Liver (tissue), 9 donors: ENCODE measurements around the gene GRM1. TPM values are rescaled to one million over a fixed set of nuclear protein-coding genes. Genes with fewer than 3 reads are reported as not detected.

Experiments used
- DNase-seq: peaks from one replicate; pipeline ENCODE4 v3.0.0-alpha.2; 2017; ENCODE audit warnings: low spot score
- H3K27ac ChIP-seq, 2 donors: one replicate each; pipeline ENCODE4 v1.7.0; 2013; ENCODE audit warnings: inconsistent platforms in 2 of 2, low read length in 2 of 2, control low read depth in 1 of 2, low read depth in 1 of 2, mild to moderate bottlenecking in 1 of 2
- H3K27me3 ChIP-seq, 4 donors: one replicate each; pipeline versions ENCODE4 v1.6.1 to v1.7.0; 2013; ENCODE audit warnings: low read length in 3 of 4, inconsistent platforms in 1 of 4, mild to moderate bottlenecking in 1 of 4, moderate library complexity in 1 of 4; ENCODE audit not compliant: control insufficient read depth in 4 of 4, insufficient read depth in 4 of 4
- H3K36me3 ChIP-seq, 4 donors: one replicate each; pipeline versions ENCODE4 v1.6.1 to v1.7.0; 2013; ENCODE audit warnings: low read length in 3 of 4, mild to moderate bottlenecking in 3 of 4, low read depth in 1 of 4, moderate library complexity in 1 of 4; ENCODE audit not compliant: control insufficient read depth in 4 of 4, insufficient read depth in 3 of 4
- H3K4me1 ChIP-seq, 4 donors: one replicate each; pipeline versions ENCODE4 v1.6.1 to v1.7.0; 2013; ENCODE audit warnings: low read length in 3 of 4, mild to moderate bottlenecking in 3 of 4, moderate library complexity in 1 of 4; ENCODE audit not compliant: control insufficient read depth in 4 of 4, insufficient read depth in 4 of 4
- H3K4me3 ChIP-seq, 3 donors: one replicate each; pipeline versions ENCODE4 v1.6.1 to v1.7.0; 2013; ENCODE audit warnings: low read length in 3 of 3, control low read depth in 1 of 3, low read depth in 1 of 3, mild to moderate bottlenecking in 1 of 3
- H3K9ac ChIP-seq, 2 donors: one replicate each; pipeline ENCODE4 v1.7.0; 2013; ENCODE audit warnings: low read length in 2 of 2, mild to moderate bottlenecking in 2 of 2, moderate library complexity in 2 of 2, control low read depth in 1 of 2, low read depth in 1 of 2
- H3K9me3 ChIP-seq, 4 donors: one replicate each; pipeline versions ENCODE4 v1.6.1 to v1.7.0; 2013; ENCODE audit warnings: low read length in 3 of 4; ENCODE audit not compliant: control insufficient read depth in 4 of 4
- CTCF ChIP-seq: fragments of 150-350 bp; IDR thresholded peaks from 2 replicates; pipeline ENCODE4 v1.5.1; 2017; ENCODE audit warnings: improper control_type of control experiment, low read depth, low read length; ENCODE audit not compliant: missing input control
- EGR1 ChIP-seq, 2 donors: IDR thresholded peaks; 2 replicates each; pipeline ENCODE4 v1.6.1; 2016 to 2018; ENCODE audit warnings: antibody characterized with exemption in 2 of 2, low read depth in 2 of 2
- FOXA1 ChIP-seq: IDR thresholded peaks from 2 replicates; pipeline ENCODE4 v1.6.1; 2016; ENCODE audit warnings: antibody characterized with exemption
- FOXA2 ChIP-seq: IDR thresholded peaks from 2 replicates; pipeline ENCODE4 v1.6.1; 2016; ENCODE audit warnings: antibody characterized with exemption
- GABPA ChIP-seq, 2 donors: IDR thresholded peaks in 1 of 2; conservative IDR thresholded peaks in 1 of 2; 2 replicates each; pipeline ENCODE4 v1.6.1; 2016; ENCODE audit warnings: antibody characterized with exemption in 2 of 2, mild to moderate bottlenecking in 1 of 2, moderate library complexity in 1 of 2
- NR2F2 ChIP-seq: IDR thresholded peaks from 2 replicates; pipeline ENCODE4 v1.6.1; 2016; ENCODE audit warnings: antibody characterized with exemption
- RAD21 ChIP-seq, 2 donors: IDR thresholded peaks; 2 replicates each; pipeline ENCODE4 v1.6.1; 2016; ENCODE audit warnings: antibody characterized with exemption in 2 of 2, mild to moderate bottlenecking in 2 of 2
- REST ChIP-seq: IDR thresholded peaks from 2 replicates; pipeline ENCODE4 v1.6.1; 2016; ENCODE audit warnings: antibody characterized with exemption, mild to moderate bottlenecking
- RXRA ChIP-seq, 2 donors: IDR thresholded peaks; 2 replicates each; pipeline ENCODE4 v1.6.1; 2017 to 2018; ENCODE audit warnings: antibody characterized with exemption in 2 of 2, mild to moderate bottlenecking in 1 of 2
- YY1 ChIP-seq: IDR thresholded peaks from 2 replicates; pipeline ENCODE4 v1.6.1; 2016; ENCODE audit warnings: antibody characterized with exemption, mild to moderate bottlenecking
- WGBS: extraction: QIAGEN DNeasy Blood & Tissue Kit; methylation state at CpG from one replicate; pipeline ENCODE4 v1.1.7; 2013; 5-methylcytosine and 5-hydroxymethylcytosine counted together
- polyA plus RNA-seq, 2 donors: library from polyadenylated mRNA; stranded (reverse) in 1 of 2; unstranded in 1 of 2; fragments of 200-250 nt in 1 of 2; fragments of >200 nt in 1 of 2; fragmentation: Nextera tagmentation in 1 of 2; extraction: Ambion mirVana in 1 of 2; gene quantifications; one replicate each; pipeline versions ENCODE4 v1.2.1 to v1.2.3, GENCODE V29; 2013 to 2015
- total RNA-seq, 2 donors: library from RNA; depleted of rRNA; stranded (reverse); fragments of >200 nt; gene quantifications; one replicate each; pipeline ENCODE4 v1.2.3, GENCODE V29; 2014
- TF ChIP-seq, protein P1 (sequence below): IDR thresholded peaks from 2 replicates; pipeline ENCODE4 v1.6.1; 2016; ENCODE audit warnings: antibody characterized with exemption
- TF ChIP-seq, protein P2 (sequence below): IDR thresholded peaks from 2 replicates; pipeline ENCODE4 v1.6.1; 2016; ENCODE audit warnings: antibody characterized with exemption
- donor health status: healthy.
- donor health status: healthy.
- donor health status: healthy.
- donor health status: healthy.
- donor health status: healthy.

GRM1 gene
- total and polyA plus RNA-seq, 4 donors, result under 0.01 to 0.05 (median 0.01) TPM; not detected in 1

DNA sequence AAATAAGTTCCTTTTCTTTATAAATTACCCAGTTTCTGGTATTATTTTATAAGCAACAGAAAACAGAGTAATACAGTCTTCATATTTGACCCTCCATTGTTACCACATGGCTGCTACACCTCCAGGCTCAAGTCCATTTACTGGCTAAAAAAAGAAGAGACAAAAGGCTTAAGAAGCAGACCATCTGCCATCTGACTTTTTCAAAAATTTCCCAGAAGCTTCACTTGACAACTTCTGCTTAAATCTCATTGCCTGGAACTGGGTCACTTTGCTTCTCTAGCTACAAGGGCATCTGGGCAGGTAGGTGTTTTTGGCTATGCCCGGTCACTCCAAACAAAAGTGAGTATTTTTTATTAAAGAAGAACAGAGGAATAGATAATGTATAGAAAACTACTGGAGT is 118.0 kb downstream of the GRM1 start (continued):
- TF ChIP-seq REST, result no peak
- TF ChIP-seq RAD21 (IDR thresholded peaks at IDR 0.05), result no peak

GRCh38 chr6:146149770-146150169 is 120.9 kb downstream of the GRM1 start:
- Histone ChIP-seq H3K9ac (no peak overlapping the region), H3K27ac (no peak overlapping the region), H3K27me3 (no peaks in the 10 kb centered on the region), H3K36me3 (no peaks in the 10 kb centered on the region), H3K4me1 (no peaks in the 10 kb centered on the region), H3K4me3 (no peak overlapping the region), H3K9me3 (no peaks in the 10 kb centered on the region)
- no peak for DNase-seq
- no peak for TF ChIP-seq EGR1 (IDR thresholded peaks at IDR 0.05; ENCODE audit: low read depth in 2 of 2)
- WGBS, result 59% methylated on average over 1 of the region's 1 CpG

- Histone ChIP-seq H3K9ac (no peak overlapping the region), H3K4me3 (no peak overlapping the region), H3K36me3 (no peaks in the 10 kb centered on the region), H3K4me1 (no peaks in the 10 kb centered on the region), H3K27me3 (no peaks in the 10 kb centered on the region), H3K9me3 (no peaks in the 10 kb centered on the region), H3K27ac (no peak overlapping the region)
- WGBS, result 70% methylated on average over 4 of the region's 4 CpGs
- TF ChIP-seq GABPA (IDR thresholded peaks at IDR 0.05 in 1 of 2, conservative IDR thresholded peaks at IDR 0.05 in 1 of 2) (no peak), FOXA1 (no peak), NR2F2 (no peak), FOXA2 (no peak), EGR1 (IDR thresholded peaks at IDR 0.05; ENCODE audit: low read depth in 2 of 2) (no peak), YY1 (no peak), CTCF (no peak), RAD21 (IDR thresholded peaks at IDR 0.05) (no peak), RXRA (IDR thresholded peaks at IDR 0.05) (no peak)
- TF ChIP-seq, protein P1, sequence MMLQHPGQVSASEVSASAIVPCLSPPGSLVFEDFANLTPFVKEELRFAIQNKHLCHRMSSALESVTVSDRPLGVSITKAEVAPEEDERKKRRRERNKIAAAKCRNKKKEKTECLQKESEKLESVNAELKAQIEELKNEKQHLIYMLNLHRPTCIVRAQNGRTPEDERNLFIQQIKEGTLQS, result no peak
- TF ChIP-seq, protein P2, sequence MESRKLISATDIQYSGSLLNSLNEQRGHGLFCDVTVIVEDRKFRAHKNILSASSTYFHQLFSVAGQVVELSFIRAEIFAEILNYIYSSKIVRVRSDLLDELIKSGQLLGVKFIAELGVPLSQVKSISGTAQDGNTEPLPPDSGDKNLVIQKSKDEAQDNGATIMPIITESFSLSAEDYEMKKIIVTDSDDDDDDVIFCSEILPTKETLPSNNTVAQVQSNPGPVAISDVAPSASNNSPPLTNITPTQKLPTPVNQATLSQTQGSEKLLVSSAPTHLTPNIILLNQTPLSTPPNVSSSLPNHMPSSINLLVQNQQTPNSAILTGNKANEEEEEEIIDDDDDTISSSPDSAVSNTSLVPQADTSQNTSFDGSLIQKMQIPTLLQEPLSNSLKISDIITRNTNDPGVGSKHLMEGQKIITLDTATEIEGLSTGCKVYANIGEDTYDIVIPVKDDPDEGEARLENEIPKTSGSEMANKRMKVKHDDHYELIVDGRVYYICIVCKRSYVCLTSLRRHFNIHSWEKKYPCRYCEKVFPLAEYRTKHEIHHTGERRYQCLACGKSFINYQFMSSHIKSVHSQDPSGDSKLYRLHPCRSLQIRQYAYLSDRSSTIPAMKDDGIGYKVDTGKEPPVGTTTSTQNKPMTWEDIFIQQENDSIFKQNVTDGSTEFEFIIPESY, result no peak
- no peak for DNase-seq
Measured at GRCh38 chr6:146153040-146153758, 124.3 kb downstream of the GRM1 start.
